Activated CD4-positive, alpha-beta T cell treated with anti-CD3 and anti-CD28 coated beads, Interleukin-2, amount 50 U/mL, for 16 hours (primary cell): ENCODE measurements around the gene KRT78.

Experiments
- DNase-seq: peaks from one replicate; pipeline ENCODE4 v3.0.0-alpha.2; 2020

Gene KRT78

GRCh38 chr12:52838609-52839435 lies 10.0 kb downstream of the KRT78 start:
- DNase-seq = no peak

GRCh38 chr12:52837781-52838608 lies 10.8 kb downstream of the KRT78 start:
- DNase-seq = no peak

GRCh38 chr12:52837413-52837741 lies 11.4 kb downstream of the KRT78 start:
- DNase-seq = peak; percentile 12

GRCh38 chr12:52836491-52837412 lies 12.0 kb downstream of the KRT78 start:
- no peak for DNase-seq

- DNase-seq = peak; percentile 49
Observed at GRCh38 chr12:52836042-52836466, 12.7 kb downstream of the KRT78 start.

GRCh38 chr12:52835271-52836041 lies 13.3 kb downstream of the KRT78 start:
- DNase-seq = no peak

GRCh38 chr12:52834727-52835001 lies 14.1 kb downstream of the KRT78 start:
- no peak for DNase-seq

GRCh38 chr12:52833922-52834726 lies 14.7 kb downstream of the KRT78 start, which contains the start of gene KRT79:
Gene KRT79, minus strand, starts transcription at chr12:52834311. Its CDS starts 51 bp downstream, at chr12:52834260.
- DNase-seq = no peak

- no peak for DNase-seq
Observed at GRCh38 chr12:52832985-52833905, 15.5 kb downstream of the KRT78 start.

- no peak for DNase-seq
Observed at GRCh38 chr12:52832451-52832850, 16.3 kb downstream of the KRT78 start.

- no peak for DNase-seq
Observed at GRCh38 chr12:52831251-52831650, 17.5 kb downstream of the KRT78 start.

- DNase-seq = no peak
Observed at GRCh38 chr12:52829986-52830770, 18.6 kb downstream of the KRT78 start.

GRCh38 chr12:52828591-52829021 lies 20.2 kb downstream of the KRT78 start:
- DNase-seq = no peak

GRCh38 chr12:52828156-52828555 lies 20.6 kb downstream of the KRT78 start:
- DNase-seq = no peak

- no peak for DNase-seq
Observed at GRCh38 chr12:52827499-52828090, 21.2 kb downstream of the KRT78 start.

- no peak for DNase-seq
Observed at GRCh38 chr12:52826611-52827498, 21.9 kb downstream of the KRT78 start.

GRCh38 chr12:52825961-52826360 lies 22.8 kb downstream of the KRT78 start:
- no peak for DNase-seq
